Ishikawa (cell line): ENCODE data around the gene DOCK1.

Source experiments
- CEBPB ChIP-seq: IDR thresholded peaks from 2 replicates; pipeline ENCODE4 v1.6.1; 2012
- MAX ChIP-seq: IDR thresholded peaks from 2 replicates; pipeline ENCODE4 v1.6.1; 2012
- RAD21 ChIP-seq: IDR thresholded peaks from 2 replicates; pipeline ENCODE4 v1.6.1; 2012; ENCODE audit warnings: low read depth
- TAF1 ChIP-seq: IDR thresholded peaks from 2 replicates; pipeline ENCODE4 v1.6.1; 2012; ENCODE audit warnings: low read depth, mild to moderate bottlenecking
- ZBTB7A ChIP-seq: IDR thresholded peaks from 2 replicates; pipeline ENCODE4 v1.6.1; 2012; ENCODE audit warnings: low read depth

- no peak for TF ChIP-seq TAF1
- no peak for TF ChIP-seq ZBTB7A
- TF ChIP-seq CEBPB, result no peak
- no peak for TF ChIP-seq MAX
- TF ChIP-seq RAD21, result no peak
These were observed 311.0 kb downstream of the DOCK1 start for GRCh38 chr10:127216274-127216673.
